ENCODE data around the gene DPP10.

The DPP10 gene

DNA sequence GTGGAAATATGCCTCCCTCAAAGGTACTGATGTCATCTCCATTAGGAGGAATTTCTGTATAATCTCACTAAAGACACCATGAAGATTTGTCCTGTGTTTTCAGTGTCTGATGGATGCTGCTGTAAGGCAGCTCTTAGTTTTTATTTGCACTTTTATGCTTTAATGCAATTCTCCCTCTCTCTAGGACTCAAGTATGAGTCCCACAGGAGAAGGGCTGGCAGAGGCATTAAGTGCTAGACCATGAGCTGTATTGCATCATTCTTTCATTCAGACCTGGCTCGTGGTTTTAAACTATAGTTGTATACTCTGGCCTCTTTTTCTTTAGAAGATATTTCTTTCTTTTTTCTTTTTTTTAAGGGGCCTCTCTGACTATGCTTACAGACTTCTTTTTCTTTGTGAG lies 805.6 kb downstream of the DPP10 start:
- DNase-seq (ENCODE audit: low read depth, low spot score): no peak

DNA sequence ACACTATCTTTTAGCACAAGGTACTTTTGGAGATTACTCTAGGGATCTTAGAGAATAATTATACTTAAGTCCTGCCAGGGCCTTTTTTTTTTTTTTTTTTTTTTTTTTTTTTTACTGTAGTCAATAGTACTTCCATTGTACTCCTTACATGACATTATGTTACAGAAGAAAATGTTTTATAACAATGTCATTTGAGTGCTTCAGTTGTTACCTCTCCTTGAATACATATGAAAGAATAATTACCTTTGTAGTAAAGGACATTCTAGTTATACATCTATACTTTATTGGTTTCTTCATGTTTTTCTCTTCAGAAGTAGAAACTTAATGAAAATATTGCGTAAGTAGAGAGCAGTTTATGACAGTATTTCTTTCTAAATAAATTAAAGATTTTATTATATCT lies 834.9 kb downstream of the DPP10 start:
- no peak for DNase-seq (ENCODE audit: low read depth, low spot score)

DNA sequence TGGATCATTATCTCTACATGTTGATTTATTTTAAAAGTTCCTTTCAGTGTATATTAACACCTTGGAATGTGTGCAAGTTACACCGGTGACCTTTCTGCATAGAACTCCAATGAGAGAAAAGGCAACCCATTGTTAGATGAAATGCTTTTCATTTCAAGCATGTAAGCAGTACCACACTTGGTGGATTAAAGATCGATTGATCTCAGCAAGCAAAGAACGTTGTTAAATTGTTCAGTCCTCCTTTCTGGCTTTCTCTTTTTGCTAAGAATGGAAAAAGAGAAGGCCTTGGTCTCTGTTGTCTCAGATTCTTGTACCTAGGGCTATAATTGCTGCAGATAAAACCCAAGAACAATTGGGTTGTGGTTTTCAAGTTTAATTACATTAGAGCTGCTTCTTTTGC lies 843.0 kb downstream of the DPP10 start:
- no peak for DNase-seq (ENCODE audit: low read depth, low spot score)

DNA sequence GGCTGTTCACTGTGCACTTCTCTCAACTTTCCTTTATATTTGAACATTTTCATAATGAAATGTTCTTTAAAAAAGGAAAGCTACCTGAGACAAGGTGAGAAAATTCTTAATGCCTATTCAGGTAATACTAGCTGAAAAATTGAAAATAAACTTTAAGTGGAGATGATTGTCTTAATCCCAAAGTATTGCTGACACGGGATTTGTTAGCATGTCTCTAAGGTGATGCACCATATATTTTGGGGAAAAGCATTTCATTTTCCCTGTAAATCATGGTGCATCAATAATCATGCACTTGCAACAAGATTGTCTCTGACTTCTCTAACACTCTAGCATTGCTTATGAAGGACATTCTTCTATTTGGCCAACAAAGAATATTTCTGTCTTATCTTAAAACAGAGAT lies 848.0 kb downstream of the DPP10 start:
- no peak for DNase-seq (ENCODE audit: low read depth, low spot score)

DNA sequence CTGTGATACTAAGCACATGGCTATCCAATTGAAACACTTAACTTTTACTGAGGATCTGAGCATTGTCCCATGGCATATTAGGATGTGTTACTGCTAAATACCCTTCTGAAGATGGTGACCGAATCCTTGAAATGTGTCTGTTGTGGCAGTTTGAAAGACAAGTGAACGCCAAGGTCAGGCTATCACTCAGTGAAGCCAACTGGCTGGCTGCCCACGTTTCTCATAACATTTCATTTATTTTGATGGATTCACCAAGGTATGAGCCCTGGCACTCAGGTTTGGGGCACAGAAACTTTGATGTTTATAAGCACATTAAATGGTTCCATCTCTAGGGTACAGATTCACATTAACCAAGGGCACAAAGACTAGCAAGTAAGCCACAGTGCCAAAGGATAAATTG lies 850.3 kb downstream of the DPP10 start:
- no peak for DNase-seq (ENCODE audit: low read depth, low spot score)

DNA sequence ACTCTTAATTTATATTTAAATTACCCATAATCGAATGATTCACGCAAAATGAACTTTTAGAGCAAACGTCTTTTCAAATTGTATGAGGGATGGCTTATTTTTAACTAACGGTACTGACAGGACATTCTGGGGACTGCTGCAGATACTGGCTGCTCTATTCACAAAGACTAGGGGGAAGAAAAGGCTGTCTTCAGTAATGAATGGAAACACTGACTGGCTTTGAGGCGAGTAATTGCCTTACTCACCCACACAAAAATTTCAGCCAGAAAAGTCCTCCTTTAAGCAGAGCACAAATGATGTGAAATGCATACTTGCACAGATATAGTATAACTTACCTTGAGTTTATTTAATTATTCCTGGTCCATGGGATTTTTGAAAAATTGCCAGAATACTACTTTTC lies 852.6 kb downstream of the DPP10 start:
- DNase-seq (ENCODE audit: low read depth, low spot score): no peak

DNA sequence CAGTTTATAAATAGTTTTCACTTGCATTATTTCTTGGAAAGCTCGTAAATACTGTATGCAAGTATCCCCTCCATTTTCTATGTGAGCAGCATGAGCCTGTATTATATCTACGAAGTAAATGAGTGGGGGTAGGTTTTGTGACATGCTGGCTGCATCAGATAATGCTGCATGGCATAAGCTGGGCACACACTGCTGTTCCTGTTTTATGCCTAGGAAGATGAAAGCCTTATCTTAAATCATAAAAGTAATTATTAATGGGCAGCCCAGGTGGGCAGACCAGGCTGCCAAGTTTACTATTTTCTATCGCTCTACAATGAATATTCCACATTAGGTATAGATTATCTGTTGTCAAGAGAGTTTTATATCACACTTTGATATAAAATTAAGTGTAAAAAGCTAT lies 854.6 kb downstream of the DPP10 start:
- no peak for DNase-seq (ENCODE audit: low read depth, low spot score)

DNA sequence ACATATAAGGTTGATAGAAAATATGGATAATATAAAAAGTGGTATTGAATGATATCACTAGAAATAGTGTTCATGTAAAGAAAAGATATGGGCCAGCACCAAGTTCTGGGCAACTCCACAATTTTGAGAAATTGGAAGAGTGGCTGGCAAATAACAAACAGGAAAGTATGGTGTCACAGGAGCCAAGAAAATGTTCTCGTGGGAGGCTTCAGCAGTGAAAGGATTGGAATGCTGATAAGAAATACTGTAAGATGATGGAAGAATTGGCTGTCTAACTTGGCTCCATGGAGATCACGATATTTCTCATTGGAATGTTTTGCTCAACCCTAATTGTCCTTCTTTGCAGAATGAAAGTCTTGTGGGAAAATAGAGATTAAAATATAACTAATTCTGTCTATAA lies 856.8 kb downstream of the DPP10 start:
- DNase-seq (ENCODE audit: low read depth, low spot score): no peak

DNA sequence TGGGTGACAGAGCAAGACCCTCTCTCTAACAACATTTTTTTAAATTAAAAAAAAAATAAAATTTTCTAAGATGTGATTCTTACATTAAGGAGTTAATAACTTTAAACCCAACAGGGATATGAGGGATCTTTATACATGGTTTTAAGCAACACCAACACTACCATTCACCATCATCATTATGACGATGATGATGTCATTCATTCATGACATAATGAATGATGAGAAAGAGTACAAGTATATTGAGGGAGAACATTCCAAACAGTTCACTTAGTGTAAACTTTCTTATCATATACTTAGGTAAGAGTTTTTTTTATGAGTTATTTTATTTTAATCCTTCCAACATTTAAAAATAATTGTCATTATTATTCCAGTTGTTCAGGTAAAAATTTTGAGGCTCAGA lies 863.3 kb downstream of the DPP10 start:
- DNase-seq (ENCODE audit: low read depth, low spot score): no peak

DNA sequence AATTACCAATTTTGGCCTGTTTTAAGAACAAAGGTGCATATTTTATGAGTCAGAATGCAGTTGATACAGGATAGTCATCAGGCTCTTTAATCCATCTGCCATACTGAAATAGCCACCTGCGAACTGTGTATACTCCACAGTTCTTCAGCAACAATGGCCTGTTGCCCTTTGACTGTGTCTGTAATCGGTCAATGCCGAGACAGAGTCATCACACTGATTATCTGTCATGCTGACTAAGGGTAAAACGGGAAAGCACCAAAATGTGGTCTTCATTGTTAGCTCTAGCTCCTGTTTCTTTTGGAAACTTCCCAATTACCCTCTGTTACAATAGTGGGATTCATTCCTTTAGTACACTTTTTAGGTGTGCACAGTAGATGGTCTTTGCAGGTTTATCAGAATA lies 871.7 kb downstream of the DPP10 start:
- no peak for DNase-seq (ENCODE audit: low read depth, low spot score)

DNA sequence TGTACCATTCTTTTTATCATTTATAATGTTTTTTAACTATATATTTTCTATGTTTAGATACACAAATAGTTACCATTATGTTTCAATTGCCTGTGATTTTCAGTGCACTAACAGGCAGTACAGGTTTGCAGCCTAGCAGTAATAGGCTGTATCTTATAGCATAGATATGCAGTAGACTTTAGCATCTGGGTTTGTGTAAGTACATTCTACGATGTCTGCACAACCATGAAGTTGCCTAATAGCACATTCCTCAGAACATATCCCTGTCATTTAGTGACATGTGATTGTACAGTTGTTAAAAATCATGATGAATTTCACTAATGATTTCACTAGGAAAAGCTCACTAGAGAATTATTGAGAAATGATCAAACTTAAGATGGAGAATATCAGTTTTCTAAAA lies 884.6 kb downstream of the DPP10 start:
- DNase-seq (ENCODE audit: low read depth, low spot score): no peak

DNA sequence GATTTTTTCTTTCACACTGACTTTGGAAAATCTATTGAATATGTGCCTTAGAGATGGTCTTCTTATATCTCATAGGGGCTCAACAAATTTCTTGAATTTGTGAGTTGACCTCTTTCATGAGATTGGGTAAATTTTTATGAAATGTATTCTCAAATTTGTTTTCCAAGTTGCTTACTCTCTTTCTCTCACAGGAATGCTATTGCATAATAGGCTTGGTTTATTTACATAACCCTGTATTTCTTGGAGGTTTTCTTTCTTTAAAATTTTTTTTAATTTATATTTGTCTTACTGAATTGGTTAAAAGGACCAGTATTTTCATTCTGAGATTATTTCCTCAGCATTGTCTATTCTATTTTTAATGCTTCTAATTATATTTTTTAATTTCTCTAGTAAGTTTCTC lies 917.1 kb downstream of the DPP10 start:
- DNase-seq (ENCODE audit: low read depth, low spot score): no peak

DNA sequence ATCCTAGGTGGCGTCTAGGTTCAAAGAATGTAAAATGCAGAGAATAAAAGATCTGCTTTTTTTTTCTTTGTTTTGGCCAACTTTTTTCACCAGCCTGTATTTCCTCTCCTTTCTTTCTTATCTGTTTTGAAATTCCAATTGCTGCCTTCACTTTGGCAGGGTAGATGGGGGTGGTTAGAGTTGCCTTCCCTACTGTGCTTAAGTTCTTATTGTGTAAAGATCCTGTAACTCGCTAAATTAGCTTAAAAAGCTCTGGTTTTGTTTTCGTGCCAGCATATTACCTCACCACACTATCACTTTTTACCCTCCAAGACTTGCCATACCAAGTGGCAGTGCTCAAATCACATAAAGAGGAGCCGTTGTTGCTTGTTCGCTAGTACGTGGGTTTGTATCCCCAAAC lies 921.7 kb downstream of the DPP10 start:
- DNase-seq (ENCODE audit: low read depth, low spot score): no peak

DNA sequence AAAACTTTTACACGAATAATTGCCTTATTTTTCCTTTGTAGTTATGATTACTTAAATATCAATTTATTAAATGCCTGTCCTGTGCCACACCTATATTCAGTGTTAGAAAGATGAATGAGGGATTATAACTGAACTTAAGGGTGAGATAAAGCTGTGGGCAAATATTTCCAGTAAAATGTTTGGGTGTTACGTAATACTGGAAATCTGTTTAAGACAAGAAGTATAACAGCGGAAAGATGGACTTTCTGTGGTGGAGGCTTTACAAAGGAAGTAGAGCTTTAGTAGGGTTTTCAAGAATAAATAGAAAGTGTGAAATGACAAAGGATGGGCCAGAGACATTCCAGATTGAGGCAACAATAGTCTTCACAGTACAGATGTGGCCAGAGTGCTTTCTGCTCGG lies 927.0 kb downstream of the DPP10 start:
- DNase-seq (ENCODE audit: low read depth, low spot score): no peak

DNA sequence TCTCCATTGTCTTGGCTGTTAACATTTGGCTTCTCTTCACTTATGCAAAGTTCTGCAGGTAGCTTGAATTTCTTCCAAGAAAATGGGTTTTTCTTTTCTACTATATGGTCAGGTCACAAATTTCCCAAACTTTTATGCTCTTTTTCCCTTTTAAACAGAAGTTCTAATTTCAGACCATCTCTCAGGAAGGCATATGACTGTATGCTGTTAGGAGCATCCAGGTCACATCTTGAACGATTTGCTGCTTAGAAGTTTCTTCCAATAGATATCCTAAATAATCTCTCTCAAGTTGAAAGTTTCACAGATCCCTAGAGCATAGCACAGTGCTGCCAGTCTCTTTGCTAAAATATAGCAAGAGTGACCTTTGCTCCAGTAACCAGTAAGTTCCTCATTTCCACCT lies 932.5 kb downstream of the DPP10 start:
- DNase-seq (ENCODE audit: low read depth, low spot score): no peak

DNA sequence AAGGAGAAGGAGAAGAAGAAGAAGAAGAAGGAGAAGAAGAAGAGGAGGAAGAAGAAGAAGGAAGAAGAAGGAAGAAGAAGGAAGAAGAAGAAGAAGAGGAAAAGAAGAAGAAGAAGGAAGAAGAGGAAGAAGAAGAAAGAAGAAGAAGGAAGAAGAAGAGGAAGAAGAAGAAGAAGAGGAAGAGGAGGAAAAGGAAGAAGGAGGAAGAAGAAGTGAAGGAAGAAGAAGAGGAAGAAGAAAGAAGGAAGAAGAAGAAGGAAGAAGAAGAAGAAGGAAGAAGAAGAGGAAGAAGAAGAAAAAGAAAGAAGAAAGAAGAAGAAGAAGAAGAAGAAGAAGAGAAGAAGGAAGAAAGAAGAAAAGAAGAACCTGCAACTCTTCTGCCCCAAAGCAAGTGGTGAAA lies 942.0 kb downstream of the DPP10 start:
- DNase-seq (ENCODE audit: low read depth, low spot score): no peak

DNA sequence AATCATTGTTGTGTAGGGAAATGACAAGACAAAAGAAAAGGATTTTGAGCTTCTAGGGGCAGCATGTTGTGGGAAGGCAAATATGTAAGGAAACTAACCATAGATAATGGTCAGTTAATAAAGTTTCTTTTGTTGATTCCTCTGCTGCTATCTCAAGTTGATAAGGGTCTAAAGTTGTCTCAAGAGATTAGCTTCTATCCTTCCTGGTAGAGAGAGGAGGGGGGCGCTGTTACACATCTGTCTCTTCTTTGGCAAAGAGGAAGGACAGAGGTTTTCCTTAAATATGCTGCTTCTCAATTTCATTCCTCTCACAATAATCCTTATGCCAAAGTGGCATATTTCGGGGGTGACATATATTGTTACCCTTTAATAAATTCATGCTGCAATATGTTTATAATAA lies 944.0 kb downstream of the DPP10 start:
- no peak for DNase-seq (ENCODE audit: low read depth, low spot score)

DNA sequence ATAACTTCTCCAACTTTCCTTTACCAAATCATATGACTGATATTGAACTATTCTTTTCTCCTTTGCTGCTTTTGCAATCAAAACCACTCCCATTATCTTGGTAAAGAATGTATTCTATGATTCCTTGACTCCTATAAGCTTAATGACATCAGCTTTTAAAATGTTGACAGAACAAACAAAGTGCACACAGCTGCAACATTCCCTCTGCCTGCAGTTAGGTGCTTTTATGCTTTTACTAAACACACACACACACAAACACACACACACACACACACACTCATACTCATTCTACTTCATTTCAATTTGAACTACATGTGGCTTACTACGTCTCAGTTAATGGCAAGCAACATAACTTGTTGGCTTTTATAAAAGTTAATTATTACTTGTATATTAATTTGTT lies 946.6 kb downstream of the DPP10 start:
- DNase-seq (ENCODE audit: low read depth, low spot score): no peak

DNA sequence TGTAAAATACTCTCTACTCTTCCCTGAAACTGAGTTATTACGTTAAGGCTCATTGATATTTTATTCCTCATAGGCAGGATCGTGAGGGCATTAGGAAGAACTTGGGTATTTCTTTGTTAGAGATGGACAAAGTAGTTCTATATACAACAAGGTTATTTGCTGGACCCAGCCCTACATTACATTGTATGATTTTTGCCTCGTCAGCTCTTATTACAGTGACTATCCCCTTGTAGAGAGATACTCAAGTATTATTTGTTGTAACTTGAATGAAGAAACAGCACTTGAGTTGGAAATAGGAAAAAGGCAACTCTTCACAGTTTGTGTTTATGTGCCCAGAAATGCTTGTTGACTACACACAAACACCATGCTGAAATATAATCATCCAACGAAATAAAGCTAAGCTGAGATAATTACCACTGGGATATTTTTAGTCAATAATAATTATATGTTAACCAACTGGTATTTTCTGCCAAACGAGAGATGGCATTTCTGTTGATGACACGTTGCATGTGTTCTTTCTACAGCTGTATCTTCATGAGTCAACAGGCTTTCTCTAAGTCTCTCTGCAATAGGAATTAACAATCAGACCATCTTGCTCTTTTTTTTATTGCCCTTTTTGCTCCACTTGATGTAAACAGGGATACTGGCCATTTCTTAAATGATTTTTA lies 947.6 kb downstream of the DPP10 start:
- DNase-seq (ENCODE audit: low read depth, low spot score): no peak

DNA sequence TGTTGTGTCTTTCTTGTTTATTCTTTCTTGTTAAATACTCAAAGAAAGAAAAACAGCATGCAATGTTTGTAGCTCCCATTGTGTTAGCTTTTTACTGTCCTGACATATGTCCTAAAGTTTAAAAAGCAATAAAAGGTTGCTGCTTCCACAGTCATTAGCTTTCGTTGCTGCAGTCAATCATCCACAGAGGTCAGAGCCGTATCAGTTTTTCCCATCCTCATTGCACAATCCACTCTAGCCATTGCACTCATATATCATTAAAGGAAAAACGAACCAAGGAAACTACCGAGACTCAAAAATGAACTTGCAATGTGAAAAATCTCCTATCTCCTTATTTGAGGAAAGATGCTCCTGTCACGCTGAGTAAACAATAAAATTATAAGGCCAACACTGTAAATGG lies 954.1 kb downstream of the DPP10 start:
- no peak for DNase-seq (ENCODE audit: low read depth, low spot score)

DNA sequence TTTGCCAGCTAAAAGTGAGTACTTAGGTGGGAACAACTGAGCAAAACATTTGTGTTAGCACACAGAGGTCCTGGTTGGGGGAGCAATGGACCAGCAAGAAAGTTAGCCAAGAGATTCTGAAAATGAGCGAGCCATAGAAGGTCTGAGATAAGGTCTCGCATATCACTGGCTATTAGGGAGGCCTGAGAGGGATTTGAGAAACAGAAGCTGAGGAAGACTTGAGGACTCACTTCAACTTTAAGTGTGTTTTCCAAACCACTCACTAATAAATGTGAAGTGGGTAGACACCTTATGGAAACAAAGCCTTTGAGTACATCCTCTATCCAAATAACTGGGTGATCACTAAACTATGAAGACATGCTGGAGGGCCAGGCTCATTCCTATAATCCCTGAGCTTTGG lies 958.5 kb downstream of the DPP10 start:
- DNase-seq (ENCODE audit: low read depth, low spot score): no peak

DNA sequence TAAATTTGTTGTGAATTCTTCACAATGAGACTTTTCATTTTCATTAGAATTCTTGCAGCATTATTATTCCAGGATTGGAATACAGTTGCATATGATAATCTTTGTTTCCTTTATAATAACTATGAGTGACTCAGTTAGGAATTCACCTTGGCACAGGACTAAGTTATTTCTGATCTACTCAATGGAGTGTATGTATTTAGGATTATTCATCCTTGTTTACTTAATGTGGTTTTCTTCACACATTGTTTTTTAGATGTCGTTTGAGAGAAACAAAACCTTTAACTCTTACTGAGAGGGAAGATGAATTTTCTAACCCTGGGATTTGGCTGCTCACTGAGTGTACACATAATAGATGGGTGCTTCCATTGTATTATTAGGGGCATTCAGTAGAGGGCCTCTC lies 970.1 kb downstream of the DPP10 start:
- DNase-seq (ENCODE audit: low read depth, low spot score): no peak

DNA sequence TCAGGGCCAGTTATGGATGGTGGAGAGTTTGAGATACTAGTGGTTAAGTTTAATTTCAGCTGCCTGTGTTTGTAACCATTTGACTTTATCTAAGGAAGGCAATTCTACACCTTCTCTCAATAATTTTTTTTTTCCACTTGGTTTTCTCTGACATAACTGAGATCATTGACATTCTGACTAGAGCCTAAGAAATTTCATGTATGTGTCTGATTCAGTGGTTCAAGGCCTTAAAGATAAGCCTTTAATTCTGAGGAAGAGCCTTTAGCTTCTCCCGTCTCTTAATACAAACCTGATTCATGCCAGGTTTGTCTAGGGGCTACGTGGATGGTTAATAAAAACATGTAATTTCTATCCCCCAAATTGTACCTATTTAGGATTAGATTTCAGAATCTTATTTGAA lies 971.4 kb downstream of the DPP10 start:
- DNase-seq (ENCODE audit: low read depth, low spot score): no peak

DNA sequence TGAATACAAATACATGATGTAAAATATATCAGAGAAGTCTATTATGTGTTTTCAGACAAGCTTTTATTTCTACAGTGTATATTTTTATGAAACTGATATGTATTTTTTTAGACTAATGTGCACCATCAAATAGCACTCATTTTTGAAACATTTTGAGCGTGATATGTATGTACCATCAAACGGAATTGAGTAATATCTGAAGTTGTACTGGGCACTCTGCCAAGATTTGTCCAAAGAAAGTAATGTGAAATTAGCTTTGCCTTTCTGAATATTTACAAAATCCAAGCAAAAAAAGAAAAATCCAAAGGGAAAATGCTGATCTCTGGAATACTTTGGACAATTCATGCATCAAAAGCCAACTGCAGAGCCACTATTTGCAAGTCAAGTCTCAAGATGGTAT lies 972.0 kb downstream of the DPP10 start:
- DNase-seq (ENCODE audit: low read depth, low spot score): no peak
